SK-N-SH (cell line): ENCODE data around the gene TPRKB.

ENCODE experiments used
- CTCF ChIP-seq: fragments of 200-600 bp; sonication (generic); IDR thresholded peaks from 2 replicates; pipeline ENCODE4 v1.6.1; 2017; ENCODE audit warnings: antibody characterized with exemption, mild to moderate bottlenecking, moderate library complexity
- YY1 ChIP-seq: IDR thresholded peaks from 2 replicates; pipeline ENCODE4 v1.4.0; 2012; ENCODE audit warnings: low read depth, mild to moderate bottlenecking

DNA sequence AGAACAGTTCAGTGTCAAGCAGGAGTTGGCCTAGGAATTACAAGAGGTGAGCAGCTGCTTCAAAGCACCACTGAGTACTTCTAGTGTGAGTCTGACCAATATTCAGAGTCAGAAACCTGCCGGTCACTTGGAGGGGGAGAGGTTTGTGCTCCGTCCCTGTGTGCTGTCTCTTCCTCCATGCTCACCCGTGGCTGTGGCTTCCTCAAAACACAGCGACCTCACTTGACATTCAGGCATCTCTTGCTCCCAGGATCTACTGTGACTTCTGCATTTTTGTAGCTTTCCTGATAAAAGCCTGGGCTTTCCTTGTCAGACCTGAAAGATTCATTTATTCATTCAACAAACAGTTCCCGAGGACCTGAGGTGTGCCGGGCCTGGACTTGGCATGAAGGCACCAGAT lies 32.9 kb downstream of the TPRKB start:
- no peak for TF ChIP-seq CTCF
- TF ChIP-seq YY1, result no peak
